GM12875 (cell line): Measurements from ENCODE around the gene ABHD16B.

Experiments used
- H3K4me3 ChIP-seq: one replicate; pipeline ENCODE4 v1.5.1; 2011; ENCODE audit warnings: low read depth, low read length, control low read depth
- CTCF ChIP-seq: IDR thresholded peaks from 2 replicates; pipeline ENCODE4 v1.5.1; 2011; ENCODE audit warnings: low read depth, mild to moderate bottlenecking, control low read depth, inconsistent platforms, low read length, moderate library complexity, borderline replicate concordance; ENCODE audit not compliant: insufficient read depth

The ABHD16B gene

GRCh38 chr20:63843778-63844177 is 17.5 kb upstream of the ABHD16B start:
- TF ChIP-seq CTCF, result no peak
- H3K4me3 ChIP-seq, result no peak overlapping the region

DNA sequence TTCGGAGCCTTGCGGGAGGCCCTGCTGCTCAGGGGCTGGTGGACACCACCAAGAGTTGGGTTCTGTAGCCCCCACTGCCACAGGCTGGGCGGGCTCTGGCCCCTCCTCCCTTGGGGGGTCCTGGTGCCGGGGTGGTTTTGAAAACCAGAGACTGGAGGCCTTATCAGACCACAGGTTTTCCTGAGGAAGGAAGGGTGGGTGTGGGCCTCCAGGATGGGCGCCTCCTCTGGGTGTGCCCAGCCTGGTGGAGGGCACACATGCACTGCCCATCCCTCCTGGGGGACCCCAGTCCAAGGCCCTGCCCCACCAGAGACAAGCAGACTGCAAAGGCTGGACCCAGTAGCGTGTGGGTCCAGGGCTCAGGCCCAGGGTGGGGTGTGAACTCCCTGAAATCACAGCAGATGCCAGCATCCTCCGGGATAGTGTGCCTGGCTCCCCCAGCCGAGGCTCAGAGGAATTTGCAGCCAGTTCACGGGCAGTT is 16.7 kb upstream of the ABHD16B start:
- TF ChIP-seq CTCF, result no peak
- no peak overlapping the region for H3K4me3 ChIP-seq

DNA sequence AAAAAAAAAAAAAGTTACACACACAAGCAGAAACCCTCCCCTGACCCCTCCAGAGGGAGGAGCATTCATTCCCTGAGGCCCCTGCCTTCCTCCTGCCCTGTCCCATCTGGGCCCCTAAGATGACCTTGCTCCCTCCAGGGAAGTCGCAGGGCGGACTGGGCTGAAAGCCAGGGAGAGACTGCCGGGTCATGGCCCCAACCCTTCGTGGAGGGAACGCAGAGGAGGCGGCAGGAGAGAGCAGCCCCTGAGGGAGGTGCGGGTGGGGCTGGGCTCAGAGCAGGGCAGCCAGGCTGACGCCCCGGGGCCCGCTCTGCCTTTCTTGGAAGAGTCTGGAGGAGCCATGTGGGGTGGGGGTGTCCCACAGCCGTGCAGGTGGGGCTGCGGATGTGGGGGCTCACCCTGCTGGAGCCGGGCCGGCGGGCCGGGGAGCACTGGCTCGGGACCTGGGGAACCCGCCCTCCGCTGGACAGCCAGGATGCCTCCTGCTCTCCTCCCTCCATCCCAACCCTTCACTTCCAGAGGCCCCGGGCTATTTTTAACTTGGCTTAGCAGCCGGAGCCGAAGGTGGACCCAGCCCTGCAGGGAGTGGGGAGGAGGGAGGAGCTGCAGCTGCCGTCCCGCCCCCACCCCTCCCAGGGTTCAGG is 15.0 kb upstream of the ABHD16B start:
- H3K4me3 ChIP-seq, result no peak overlapping the region
- TF ChIP-seq CTCF, result no peak

DNA sequence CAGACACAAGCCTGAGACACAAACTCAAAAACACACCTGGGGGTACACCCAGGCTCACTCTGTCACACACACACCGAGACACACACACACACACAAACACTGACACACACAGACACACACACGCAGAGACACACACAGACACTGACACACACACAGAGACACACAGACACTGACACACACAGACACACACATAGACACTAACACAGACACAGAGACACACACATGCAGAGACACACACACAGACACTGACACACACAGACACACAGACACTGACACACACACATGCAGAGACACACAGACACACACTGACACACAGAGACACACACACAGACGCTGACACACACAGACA is 14.4 kb upstream of the ABHD16B start:
- H3K4me3 ChIP-seq, result no peak overlapping the region
- no peak for TF ChIP-seq CTCF

GRCh38 chr20:63847237-63848002 is 13.9 kb upstream of the ABHD16B start:
- H3K4me3 ChIP-seq, result no peak overlapping the region
- no peak for TF ChIP-seq CTCF

GRCh38 chr20:63848003-63848911 is 13.0 kb upstream of the ABHD16B start:
- no peak overlapping the region for H3K4me3 ChIP-seq
- TF ChIP-seq CTCF, result no peak
